Islet precursor cell (in vitro differentiated cells): ENCODE measurements around the gene PKN3.
A peak's percentile ranks its signal among the peaks of the same experiment; 100 is the strongest.
"Not testable (repeated sequence)": the region's sequence is repeated elsewhere in the genome, so short reads cannot be mapped to it uniquely, and the experiment has no call there.

Experiments used
- DNase-seq: peaks from one replicate; pipeline ENCODE4 v3.0.0-alpha.2; 2018

The PKN3 gene

DNA sequence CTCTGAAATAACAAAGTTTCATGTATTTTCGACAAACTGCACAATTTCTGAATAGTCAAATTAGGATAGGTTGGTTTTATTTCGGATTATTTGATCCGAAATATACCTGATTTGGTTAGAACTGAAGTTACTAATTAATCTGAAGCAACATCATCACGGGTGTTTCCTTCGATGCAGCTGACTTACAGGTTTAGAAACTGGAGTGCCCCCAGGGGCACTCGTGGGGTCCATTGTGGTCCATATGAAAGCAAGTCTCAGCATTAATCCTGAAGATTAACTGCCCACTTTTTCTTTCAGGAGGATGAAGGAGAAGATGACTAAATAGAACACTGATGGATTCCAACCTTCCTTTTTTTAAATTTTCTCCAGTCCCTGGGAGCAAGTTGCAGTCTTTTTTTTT is 8.0 kb upstream of the PKN3 start:
- no peak for DNase-seq

DNA sequence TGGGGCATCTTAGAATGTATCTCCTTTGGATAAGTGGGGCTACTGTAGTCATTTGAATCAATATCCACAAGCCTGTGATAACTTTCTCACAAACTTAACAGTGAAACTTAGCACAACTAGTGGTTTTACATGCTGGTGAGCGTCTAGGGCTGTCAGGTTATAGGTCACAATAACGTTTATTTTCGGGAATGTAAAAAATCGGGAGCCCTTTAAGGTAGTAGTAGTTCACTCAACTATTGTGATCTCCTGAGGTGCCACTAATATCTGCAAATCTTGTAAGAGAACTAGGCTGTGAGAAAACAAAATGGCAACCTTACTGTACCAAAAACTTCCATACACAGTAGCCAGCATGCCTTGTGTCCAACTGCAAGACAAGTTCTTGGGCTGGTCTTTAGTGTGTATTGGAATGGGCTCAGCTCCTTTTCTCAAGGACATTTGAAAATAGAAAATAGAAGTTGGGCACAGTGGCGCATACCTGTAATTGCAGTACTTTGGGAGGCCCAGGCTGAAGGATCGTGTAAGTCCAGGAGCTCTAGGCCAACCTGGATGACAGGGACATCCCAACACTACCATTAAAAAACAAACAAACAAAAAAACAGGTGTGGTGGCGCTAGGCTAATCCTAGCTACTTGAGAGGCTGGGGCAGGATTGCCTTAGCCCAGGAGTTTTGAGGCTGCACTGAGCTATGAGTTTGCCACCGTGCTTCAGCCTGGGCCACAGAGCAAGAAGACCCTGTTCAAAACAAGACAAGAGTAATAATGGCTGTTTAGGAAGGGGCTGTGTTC is 5.2 kb upstream of the PKN3 start:
- DNase-seq = no peak

DNA sequence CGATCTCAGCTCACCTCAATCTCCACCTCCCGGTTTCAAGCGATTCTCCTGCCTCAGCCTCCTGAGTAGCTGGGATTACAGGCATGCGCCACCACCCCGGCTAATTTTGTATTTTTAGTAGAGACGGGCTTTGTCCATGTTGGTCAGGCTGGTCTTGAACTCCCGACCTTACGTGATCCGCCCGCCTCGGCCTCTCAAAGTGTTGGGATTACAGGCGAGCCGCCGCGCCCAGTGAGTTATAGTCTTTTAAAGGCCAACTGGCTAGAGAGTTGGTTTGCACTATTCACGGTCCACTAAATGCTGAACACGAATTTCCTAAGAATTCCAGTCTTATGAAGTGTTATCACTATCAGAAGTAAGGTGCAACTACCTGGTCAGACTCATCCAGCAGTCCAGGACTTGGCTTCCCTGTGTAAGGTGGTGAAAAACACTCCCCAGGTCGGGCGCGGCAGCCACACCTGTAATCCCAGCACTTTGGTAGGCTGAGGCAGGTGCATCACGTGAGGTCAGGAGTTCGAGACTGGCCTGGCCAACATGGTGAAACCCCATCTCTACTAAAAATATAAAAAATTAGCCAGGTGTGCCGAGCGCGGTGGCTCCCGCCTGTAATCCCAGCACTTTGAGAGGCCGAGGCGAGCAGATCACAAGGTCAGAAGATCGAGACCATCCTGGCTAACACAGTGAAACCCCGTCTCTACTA is 3.1 kb upstream of the PKN3 start:
- DNase-seq = not testable (repeated sequence)

DNA sequence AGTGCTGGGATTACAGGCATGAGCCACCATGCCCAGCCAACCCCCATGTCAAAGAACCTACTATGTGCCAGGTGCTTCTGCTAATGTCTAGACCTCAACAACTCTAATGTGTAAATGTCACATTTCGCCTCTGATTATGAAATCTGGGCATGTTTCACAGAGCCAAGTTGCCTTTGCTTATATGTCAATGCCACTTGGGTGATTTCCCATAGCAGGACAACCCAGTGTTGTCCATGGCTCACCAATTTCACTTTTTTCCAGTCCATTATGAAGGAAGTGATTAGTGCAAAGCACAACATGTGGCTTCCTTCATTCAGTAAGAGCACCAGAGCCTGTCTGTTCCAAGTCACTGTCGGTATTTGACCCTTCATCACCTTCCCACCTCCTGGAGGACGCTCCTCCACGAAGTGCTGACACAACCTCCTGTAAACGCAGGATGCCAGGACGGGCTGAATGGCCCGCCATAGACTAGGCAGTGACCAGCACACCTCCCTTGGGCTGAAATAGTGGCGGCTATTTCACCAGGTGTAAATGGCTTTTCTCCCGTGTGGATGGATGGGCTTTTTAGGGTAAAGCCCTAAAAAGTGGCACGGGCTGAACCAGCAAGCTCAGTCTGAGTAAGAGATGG is 962 bp upstream of the PKN3 start:
- DNase-seq = peak; percentile 67

DNA sequence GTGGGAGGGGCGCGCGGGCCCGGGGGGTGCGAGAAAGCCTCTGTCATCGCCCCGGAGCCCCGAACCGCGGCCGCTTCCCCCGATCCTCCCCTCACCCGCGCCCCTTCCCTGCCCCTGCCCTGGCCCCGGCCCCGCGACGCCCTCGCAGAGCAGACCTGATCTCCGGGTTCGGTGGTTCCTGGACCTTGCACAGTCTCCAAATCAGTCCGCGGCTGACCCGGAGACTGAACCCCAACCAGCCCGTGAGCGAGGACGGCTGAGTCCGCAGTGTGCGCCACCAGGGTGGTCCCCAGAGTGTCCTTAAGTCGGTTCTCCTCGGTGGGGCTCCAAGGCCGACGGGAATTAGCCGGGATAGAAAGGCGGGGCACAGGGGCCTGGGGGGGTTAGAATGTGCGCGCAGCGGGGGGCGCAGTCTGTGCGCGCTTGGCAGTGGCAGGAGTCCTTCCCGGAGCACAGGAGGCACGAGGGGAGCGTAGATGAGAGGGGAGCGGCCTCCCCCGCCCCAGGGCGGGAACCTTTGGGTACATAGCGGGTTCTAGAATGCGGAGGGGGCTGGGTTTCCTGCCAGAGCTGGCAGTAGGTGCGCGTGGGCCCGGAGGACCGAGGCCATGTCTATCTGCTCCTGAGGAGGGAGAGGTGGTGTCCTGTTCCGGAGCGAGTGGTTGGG is 779 bp downstream of the PKN3 start:
- peak; percentile 68 for DNase-seq

DNA sequence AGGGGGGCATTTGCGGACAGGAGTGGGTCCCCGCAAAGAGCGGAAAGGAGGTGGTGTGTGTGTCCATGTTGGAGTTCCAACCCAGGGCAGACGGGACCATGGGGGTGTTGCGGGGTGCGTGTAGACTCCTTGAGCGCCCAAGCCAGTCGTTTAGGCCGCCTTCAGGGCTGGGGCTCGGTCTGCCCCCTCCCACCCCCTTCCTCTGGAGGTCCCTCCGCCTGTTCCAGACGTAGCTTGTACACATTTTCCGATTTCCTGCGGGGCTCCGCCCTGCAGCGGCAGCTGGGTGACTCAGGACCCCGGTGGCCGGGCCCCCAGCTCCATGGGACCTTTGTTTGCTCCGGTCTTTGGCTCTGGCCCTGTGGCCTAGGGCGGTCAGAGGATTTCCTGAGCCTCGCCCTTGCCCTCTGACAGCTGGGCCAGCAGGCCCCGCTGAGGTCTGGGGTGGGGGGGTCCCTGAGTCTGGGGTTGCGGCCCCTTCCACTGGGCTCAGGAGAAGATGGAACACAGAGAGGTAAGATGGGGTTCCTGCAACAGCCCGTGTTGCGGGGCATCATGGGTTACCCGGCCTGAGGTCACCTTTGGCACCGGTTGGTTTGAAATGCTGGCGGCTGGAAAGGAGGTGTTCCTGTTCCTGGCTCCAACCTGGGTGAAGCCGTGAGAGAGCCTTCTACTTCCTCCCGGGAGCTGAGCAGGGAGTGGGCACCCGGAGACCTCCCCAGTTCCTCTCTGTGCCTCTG is 1.5 kb downstream of the PKN3 start:
- no peak for DNase-seq

DNA sequence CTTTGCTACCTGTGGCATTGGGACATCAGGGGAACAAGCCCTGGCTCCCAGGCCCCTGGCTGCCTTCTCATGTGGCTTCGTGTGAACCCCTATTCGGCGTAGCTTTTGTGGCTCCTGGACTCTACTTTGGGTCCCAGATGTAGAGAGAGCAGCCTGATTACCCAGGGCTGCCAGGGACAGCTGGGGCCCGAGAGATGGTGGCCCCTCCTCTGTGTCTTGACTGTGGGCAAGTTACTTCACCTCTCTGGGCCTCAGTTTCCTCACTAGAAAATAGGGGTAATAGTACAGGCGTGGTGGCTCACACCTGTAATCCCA is 2.0 kb downstream of the PKN3 start:
- no peak for DNase-seq

DNA sequence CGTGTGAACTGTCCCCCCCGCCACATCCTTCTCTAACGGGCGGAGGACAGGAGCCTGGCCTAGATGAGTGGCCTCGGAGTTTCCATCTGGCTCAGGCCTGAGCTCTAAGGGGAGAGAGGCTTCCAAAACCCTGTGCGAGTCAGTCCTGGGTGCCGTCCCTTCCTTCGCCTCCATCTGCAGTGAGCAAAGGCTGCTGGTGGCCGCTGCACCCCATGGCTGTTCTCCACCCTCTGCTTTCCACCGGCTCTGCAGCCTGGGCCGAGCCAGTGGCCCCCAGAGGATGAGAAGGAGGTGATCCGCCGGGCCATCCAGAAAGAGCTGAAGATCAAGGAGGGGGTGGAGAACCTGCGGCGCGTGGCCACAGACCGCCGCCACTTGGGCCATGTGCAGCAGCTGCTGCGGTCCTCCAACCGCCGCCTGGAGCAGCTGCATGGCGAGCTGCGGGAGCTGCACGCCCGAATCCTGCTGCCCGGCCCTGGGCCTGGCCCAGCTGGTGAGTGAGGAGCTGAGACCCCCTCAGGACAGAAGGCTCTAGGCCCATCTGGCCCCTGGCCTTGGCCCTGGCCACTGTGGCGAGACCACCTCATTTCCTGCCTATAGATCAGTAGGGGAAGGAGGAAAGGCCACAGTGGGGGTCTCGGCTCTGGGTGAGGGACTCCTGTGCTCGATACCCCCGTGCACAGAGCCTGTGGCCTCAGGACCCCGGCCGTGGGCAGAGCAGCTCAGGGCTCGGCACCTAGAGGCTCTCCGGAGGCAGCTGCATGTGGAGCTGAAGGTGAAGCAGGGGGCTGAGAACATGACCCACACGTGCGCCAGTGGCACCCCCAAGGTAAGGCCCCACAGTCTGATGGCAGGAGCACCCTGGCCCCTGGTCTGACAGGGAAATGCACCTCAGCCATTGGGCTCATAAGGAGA is 3.0 kb downstream of the PKN3 start:
- DNase-seq = no peak

DNA sequence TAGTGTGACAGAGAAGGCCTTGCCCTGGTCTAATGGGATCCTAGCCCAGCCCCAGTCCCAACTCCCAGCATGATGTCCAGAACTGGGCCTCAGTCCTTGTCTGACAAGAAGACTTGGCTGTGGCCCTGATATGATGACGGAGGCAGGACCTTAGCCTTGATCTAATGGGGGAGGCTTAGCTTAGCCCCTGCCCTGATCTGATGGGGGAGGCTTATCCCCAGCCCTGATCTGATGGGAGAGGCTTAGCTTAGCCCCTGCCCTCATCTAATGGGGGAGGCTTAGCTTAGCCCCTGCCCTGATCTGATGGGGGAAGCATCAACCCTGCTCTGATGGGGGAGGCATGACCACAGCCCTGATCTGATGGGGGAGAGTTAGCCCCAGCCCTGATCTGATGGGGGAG is 3.7 kb downstream of the PKN3 start:
- peak; percentile 34 for DNase-seq

DNA sequence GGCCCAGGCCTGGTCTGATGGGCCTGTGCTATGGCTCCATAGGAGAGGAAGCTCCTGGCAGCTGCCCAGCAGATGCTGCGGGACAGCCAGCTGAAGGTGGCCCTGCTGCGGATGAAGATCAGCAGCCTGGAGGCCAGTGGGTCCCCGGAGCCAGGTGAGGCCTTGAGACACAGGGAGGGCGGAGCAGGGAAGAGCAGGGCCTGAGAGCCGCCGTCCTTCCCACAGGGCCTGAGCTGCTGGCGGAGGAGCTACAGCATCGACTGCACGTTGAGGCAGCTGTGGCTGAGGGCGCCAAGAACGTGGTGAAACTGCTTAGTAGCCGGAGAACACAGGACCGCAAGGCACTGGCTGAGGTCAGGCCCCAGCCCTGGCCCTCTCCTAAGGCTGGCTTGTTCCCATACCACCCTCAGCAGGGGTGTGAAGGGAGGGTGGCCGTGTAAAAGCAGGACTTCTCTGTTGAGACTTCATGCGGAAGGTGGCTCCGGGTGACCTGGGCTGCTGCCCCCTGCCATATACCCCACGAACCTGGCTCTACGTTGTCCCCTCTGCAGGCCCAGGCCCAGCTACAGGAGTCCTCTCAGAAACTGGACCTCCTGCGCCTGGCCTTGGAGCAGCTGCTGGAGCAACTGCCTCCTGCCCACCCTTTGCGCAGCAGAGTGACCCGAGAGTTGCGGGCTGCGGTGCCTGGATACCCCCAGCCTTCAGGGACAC is 4.5 kb downstream of the PKN3 start:
- DNase-seq = peak; percentile 50

DNA sequence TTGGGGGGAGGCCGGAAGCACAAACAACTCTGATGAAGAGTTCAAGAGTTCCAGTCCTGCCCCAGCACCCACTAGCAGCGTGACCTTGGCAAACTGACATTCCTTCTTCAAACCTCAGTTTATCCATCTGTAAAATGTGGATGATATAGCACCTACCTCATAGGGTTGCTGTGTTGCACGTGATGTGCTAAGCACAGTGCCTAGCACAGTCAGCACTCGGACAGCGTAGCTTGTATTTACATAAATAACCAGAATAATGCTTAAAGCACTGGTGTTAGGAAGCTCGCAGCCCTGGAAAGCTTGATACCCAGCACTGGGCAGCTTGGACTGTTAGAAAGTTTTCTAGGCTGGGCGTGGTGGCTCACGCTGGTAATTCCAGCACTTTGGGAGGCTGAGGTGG is 5.1 kb downstream of the PKN3 start:
- DNase-seq = no peak

DNA sequence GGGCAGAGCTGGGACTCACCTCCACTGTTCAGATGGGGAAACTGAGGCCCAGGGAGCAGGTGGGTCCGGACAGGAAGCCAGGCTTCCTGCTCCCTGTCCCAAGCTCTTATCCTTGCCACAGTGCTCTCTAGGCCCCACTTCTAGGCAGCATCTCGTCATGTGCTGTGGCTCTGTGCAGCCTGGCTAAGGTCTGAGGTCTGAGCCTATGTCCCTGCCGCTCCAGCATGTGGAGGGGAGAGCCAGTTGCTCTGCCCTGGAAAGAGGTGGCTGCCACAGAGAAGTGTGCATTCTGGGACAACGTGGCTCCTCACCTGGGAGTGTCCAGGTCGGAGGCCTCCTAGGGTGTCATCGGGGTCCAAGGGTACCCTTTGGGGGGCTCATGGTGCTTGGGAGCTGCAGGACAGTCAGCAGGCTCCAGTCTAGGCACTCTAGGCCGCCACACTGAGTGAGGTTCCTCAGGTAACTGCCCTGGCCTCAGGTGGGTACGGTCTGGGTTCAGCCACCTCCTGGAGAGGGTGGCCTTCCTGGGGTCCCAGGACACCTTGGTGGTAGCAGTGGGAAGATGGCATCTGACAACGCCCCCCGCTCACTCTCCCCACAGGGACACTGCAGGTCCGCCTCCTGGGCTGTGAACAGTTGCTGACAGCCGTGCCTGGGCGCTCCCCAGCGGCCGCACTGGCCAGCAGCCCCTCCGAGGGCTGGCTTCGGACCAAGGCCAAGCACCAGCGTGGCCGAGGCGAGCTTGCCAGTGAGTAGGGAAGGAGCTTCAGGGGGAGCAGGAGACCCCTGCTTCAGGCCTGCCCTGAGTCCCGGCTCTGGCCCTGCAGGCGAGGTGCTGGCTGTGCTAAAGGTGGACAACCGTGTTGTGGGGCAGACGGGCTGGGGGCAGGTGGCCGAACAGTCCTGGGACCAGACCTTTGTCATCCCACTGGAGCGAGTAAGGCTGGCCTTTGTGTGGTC is 10.4 kb downstream of the PKN3 start:
- peak; percentile 50 for DNase-seq

DNA sequence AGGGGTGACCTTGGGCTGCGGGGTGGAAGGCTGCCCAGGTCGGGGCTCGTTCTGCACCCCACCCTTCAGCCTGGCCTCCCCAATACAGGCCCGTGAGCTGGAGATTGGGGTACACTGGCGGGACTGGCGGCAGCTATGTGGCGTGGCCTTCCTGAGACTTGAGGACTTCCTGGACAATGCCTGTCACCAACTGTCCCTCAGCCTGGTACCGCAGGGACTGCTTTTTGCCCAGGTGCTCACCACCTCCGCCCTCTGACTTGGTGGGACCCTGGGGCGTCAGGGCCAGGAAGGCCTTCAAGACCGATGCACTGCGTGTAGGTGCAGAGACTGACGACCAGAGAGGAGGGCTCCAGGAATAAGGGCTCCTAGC is 11.1 kb downstream of the PKN3 start:
- peak; percentile 44 for DNase-seq

DNA sequence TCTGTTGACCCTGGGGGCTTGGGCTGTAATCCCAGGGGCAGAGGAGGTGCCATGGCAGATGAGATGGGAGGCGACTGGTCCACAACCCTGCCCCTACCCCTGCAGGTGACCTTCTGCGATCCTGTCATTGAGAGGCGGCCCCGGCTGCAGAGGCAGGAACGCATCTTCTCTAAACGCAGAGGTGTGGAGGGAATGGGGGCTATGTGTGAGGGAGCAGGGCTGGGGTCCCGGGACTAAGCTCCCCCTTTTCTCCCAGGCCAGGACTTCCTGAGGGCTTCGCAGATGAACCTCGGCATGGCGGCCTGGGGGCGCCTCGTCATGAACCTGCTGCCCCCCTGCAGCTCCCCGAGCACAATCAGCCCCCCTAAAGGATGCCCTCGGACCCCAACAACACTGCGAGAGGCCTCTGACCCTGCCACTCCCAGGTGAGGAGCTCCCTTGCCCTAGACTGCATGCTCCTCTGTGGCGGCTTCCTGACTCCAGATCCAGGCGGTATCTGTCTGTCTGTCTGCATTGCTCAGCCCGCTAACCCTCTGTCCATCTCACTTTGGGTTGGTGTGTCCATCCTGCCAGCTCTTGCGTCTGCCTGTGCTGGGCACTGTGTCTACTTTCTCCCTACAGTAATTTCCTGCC is 11.8 kb downstream of the PKN3 start:
- peak; percentile 37 for DNase-seq

DNA sequence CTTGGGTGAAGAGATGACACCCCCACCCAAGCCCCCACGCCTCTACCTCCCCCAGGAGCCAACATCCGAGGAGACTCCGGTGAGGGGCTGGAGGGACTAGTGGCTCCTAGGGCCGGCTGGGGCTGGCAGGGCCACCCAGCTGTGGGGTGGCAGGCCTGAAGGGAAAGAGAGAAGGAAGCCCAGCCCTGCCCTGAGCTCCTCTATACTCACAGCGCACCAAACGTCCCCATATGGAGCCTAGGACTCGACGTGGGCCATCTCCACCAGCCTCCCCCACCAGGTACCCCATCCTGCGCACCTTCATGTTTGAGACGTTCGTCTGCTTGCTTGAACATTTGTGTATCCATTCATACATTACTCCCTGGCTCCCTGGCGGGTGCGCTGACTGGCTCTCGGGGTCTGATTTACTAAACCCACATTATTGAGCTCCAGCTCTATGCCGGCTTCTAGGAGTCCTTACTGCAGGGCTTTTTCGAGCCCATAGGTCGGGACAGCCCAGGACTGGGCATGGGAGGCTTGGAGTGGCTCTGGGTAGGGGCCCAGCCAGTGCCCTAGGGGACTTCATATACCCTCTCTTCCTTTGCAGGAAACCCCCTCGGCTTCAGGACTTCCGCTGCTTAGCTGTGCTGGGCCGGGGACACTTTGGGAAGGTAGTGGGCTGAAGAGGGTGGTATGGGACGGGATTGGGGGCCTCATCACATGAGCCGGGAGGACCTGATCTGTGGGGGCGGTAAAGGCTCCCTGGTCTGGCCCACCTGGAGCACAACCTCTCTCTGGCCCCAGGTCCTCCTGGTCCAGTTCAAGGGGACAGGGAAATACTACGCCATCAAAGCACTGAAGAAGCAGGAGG is 12.5 kb downstream of the PKN3 start:
- no peak for DNase-seq

DNA sequence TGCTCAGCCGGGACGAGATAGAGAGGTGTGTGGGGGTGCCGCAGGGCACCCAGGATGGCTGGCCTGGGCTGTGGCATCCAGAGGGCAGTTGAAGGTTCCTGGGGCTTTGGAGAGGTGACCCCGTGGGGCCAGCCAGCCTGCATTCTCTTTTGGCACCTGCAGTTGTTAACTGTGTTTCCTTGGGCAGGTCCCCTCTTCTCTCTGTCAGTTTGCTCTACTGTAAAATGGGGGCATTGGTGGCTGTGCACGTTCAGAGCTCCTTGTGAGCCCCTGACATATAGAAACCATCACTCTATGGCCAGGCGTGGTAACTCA is 13.1 kb downstream of the PKN3 start:
- DNase-seq = no peak

DNA sequence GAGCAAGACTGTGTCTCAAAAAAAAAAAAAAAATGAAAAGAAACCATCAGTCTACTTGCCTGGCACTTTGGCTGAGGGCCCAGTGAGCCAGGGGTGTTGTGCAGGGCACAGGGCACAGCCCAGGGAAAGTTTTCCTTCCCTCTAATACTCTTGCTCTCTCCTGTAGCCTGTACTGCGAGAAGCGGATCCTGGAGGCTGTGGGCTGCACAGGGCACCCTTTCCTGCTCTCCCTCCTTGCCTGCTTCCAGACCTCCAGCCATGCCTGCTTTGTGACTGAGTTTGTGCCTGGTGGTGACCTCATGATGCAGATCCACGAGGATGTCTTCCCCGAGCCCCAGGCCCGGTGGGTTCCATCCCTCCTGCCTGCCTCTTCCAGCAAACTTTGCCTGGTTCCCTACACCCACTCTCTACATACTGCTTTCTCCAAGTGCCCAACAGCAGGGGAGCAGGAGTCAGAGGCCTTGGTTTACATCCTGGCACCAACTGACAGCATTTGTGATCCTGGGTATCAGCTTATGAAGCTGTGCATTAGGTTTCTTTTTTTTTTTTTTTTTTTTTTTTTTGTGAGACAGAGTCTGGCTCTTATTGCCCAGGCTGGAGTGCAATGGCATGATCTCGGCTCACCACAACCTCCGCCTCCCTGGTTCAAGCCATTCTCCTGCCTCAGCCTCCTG is 14.4 kb downstream of the PKN3 start:
- no peak for DNase-seq

DNA sequence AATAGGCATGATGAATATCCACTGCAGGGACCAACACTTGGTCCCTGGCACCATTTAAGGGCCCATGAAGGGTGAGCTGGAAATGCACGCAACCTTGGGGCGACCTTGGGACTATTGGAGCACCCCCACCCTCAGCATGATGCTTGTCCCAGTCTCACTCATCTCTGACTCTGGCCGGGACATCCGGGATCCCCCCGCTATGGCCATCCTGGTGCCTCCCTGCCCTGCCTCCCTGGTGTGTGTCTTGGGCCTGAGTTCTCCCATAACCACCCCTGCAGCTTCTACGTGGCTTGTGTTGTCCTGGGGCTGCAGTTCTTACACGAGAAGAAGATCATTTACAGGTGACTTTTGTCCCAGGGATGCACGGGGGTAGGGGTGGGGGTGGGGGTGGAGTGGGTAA is 15.7 kb downstream of the PKN3 start:
- no peak for DNase-seq
